ENCODE measurements around the gene CTH. TPM values are rescaled to one million over a fixed set of nuclear protein-coding genes. Genes with fewer than 3 reads are reported as not detected.

The CTH gene
- total RNA-seq, 3 donors from 2014 or later (not counting 1 experiment from before 2014, with no cell fraction given): 3.0 to 7.6 (median 3.6) TPM

- Mint-ChIP-seq H3K36me3 (no peaks in the 10 kb centered on the region), H3K4me1 (no peaks in the 10 kb centered on the region), H3K27ac (no peak overlapping the region), H3K27me3 (ENCODE audit: low read depth in 2 of 2) (peaks cover 10 to 22% of the 10 kb centered on the region in 2 donors), H3K4me3 (no peak overlapping the region), H3K9me3 (no peaks in the 10 kb centered on the region)
- Histone ChIP-seq H3K27ac (ENCODE audit: low read length) (no peak overlapping the region), H3K4me3 (ENCODE audit: low read length) (no peak overlapping the region), H3K27me3 (ENCODE audit: control insufficient read depth, insufficient read depth, low read length) (no peaks in the 10 kb centered on the region), H3K9me3 (ENCODE audit: control insufficient read depth, insufficient read depth, low read length) (no peaks in the 10 kb centered on the region), H3K4me1 (ENCODE audit: control insufficient read depth, insufficient read depth, low read length) (no peaks in the 10 kb centered on the region), H3K36me3 (ENCODE audit: control insufficient read depth, insufficient read depth, low read length) (no peaks in the 10 kb centered on the region)
- ATAC-seq (no peak), DNase-seq (no peak)
- intact Hi-C loops (cut with micrococcal nuclease): no loop called here
- no peak for TF ChIP-seq CTCF (IDR thresholded peaks at IDR 0.05)
- WGBS (ENCODE audit: insufficient coverage): 85% methylated on average over 3 of the region's 7 CpGs
These were observed 14.1 kb upstream of the CTH start for GRCh38 chr1:70397013-70397412.

GRCh38 chr1:70400335-70400734 lies 10.7 kb upstream of the CTH start:
- Histone ChIP-seq H3K27me3 (ENCODE audit: control insufficient read depth, insufficient read depth, low read length) (no peaks in the 10 kb centered on the region), H3K9me3 (ENCODE audit: control insufficient read depth, insufficient read depth, low read length) (no peaks in the 10 kb centered on the region), H3K4me3 (ENCODE audit: low read length) (no peak overlapping the region), H3K36me3 (ENCODE audit: control insufficient read depth, insufficient read depth, low read length) (no peaks in the 10 kb centered on the region), H3K4me1 (ENCODE audit: control insufficient read depth, insufficient read depth, low read length) (no peaks in the 10 kb centered on the region), H3K27ac (ENCODE audit: low read length) (no peak overlapping the region)
- intact Hi-C loops (cut with micrococcal nuclease): no loop called here
- Mint-ChIP-seq H3K36me3 (no peaks in the 10 kb centered on the region), H3K27me3 (ENCODE audit: low read depth in 2 of 2) (peaks cover 19 to 33% of the 10 kb centered on the region in 2 donors), H3K9me3 (no peaks in the 10 kb centered on the region), H3K4me1 (no peaks in the 10 kb centered on the region), H3K4me3 (no peak overlapping the region), H3K27ac (no peak overlapping the region)
- no peak for DNase-seq
- no peak for ATAC-seq
- TF ChIP-seq CTCF (IDR thresholded peaks at IDR 0.05): no peak
- no CpG with 5 or more reads among the region's 1 CpG for whole genome bisulfite sequencing (ENCODE audit: insufficient coverage)

- ATAC-seq (no peak), DNase-seq (no peak)
- Histone ChIP-seq H3K9me3 (ENCODE audit: control insufficient read depth, insufficient read depth, low read length) (no peaks in the 10 kb centered on the region), H3K36me3 (ENCODE audit: control insufficient read depth, insufficient read depth, low read length) (no peaks in the 10 kb centered on the region), H3K4me3 (ENCODE audit: low read length) (no peak overlapping the region), H3K4me1 (ENCODE audit: control insufficient read depth, insufficient read depth, low read length) (no peaks in the 10 kb centered on the region), H3K27me3 (ENCODE audit: control insufficient read depth, insufficient read depth, low read length) (peaks cover 2% of the 10 kb centered on the region), H3K27ac (ENCODE audit: low read length) (no peak overlapping the region)
- no peak overlapping the region for H3K4me3 Mint-ChIP-seq
- H3K36me3 Mint-ChIP-seq: no peaks in the 10 kb centered on the region
- H3K27ac Mint-ChIP-seq: no peak overlapping the region
- WGBS (ENCODE audit: insufficient coverage): 100% methylated on average over 1 of the region's 1 CpG
- peaks cover 26 to 39% of the 10 kb centered on the region in 2 donors for H3K27me3 Mint-ChIP-seq (ENCODE audit: low read depth in 2 of 2)
- no peaks in the 10 kb centered on the region for H3K4me1 Mint-ChIP-seq
- intact Hi-C loops (cut with micrococcal nuclease): no loop called here
- TF ChIP-seq CTCF (IDR thresholded peaks at IDR 0.05): no peak
- H3K9me3 Mint-ChIP-seq: no peaks in the 10 kb centered on the region
These were observed 9.1 kb upstream of the CTH start for GRCh38 chr1:70401974-70402373.

- H3K27me3 ChIP-seq (ENCODE audit: control insufficient read depth, insufficient read depth, low read length): peaks cover 4% of the 10 kb centered on the region
- no peaks in the 10 kb centered on the region for H3K36me3 ChIP-seq (ENCODE audit: control insufficient read depth, insufficient read depth, low read length)
- H3K4me3 ChIP-seq (ENCODE audit: low read length): no peak overlapping the region
- intact Hi-C loops (cut with micrococcal nuclease): no loop called here
- H3K27ac Mint-ChIP-seq: no peak overlapping the region
- peaks cover 31 to 46% of the 10 kb centered on the region in 2 donors for H3K27me3 Mint-ChIP-seq (ENCODE audit: low read depth in 2 of 2)
- no peak overlapping the region for H3K27ac ChIP-seq (ENCODE audit: low read length)
- H3K4me1 Mint-ChIP-seq: no peaks in the 10 kb centered on the region
- no peak overlapping the region for H3K4me3 Mint-ChIP-seq
- ATAC-seq (no peak), DNase-seq (no peak)
- H3K9me3 ChIP-seq (ENCODE audit: control insufficient read depth, insufficient read depth, low read length): no peaks in the 10 kb centered on the region
- H3K36me3 Mint-ChIP-seq: no peaks in the 10 kb centered on the region
- no peaks in the 10 kb centered on the region for H3K4me1 ChIP-seq (ENCODE audit: control insufficient read depth, insufficient read depth, low read length)
- WGBS (ENCODE audit: insufficient coverage): 83% methylated on average over 1 of the region's 2 CpGs
- no peaks in the 10 kb centered on the region for H3K9me3 Mint-ChIP-seq
- TF ChIP-seq CTCF (IDR thresholded peaks at IDR 0.05): no peak
These were observed 7.3 kb upstream of the CTH start for GRCh38 chr1:70403759-70404158.
